Right renal cortex interstitium (tissue), 3 donors: ENCODE measurements around the gene HYAL2. TPM values are rescaled to one million over a fixed set of nuclear protein-coding genes. Genes with fewer than 3 reads are reported as not detected.
A peak's percentile ranks its signal among the peaks of the same experiment; 100 is the strongest.
"Not testable (repeated sequence)": the region's sequence is repeated elsewhere in the genome, so short reads cannot be mapped to it uniquely, and the experiment has no call there.

Experiments used
- DNase-seq, 3 donors: peaks; one replicate each; pipeline ENCODE4 v3.0.0-alpha.2; 2013; ENCODE audit warnings: low read depth in 3 of 3, low spot score in 2 of 3
- polyA plus RNA-seq, 3 donors: library from polyadenylated mRNA; unstranded; fragments of 120-200 nt; gene quantifications; one replicate each; pipeline ENCODE4 v1.2.1, GENCODE V29; 2013; ENCODE audit not compliant: insufficient read length in 3 of 3

Gene HYAL2
- polyA plus RNA-seq, 3 donors, result 62.7 to 74.3 (median 70.7) TPM

GRCh38 chr3:50274371-50275104, 48.0 kb downstream of the HYAL2 start:
- DNase-seq, result no peak

- DNase-seq, result no peak
Observed at GRCh38 chr3:50273689-50274065, 48.9 kb downstream of the HYAL2 start.

- peak in 1 of 3 donors; percentile 67 for DNase-seq
Observed at GRCh38 chr3:50272911-50273688, 49.4 kb downstream of the HYAL2 start.

- DNase-seq, result not testable (repeated sequence)
Observed at GRCh38 chr3:50272538-50272910, 50.0 kb downstream of the HYAL2 start.

GRCh38 chr3:50271314-50271936, 51.1 kb downstream of the HYAL2 start:
- DNase-seq, result no peak

GRCh38 chr3:50270422-50271224, 51.9 kb downstream of the HYAL2 start:
- no peak for DNase-seq

- DNase-seq, result no peak
Observed at GRCh38 chr3:50269977-50270413, 52.5 kb downstream of the HYAL2 start.

- DNase-seq, result no peak
Observed at GRCh38 chr3:50269460-50269859, 53.1 kb downstream of the HYAL2 start.

- no peak for DNase-seq
Observed at GRCh38 chr3:50268703-50269451, 53.7 kb downstream of the HYAL2 start, which contains the start of gene SEMA3B. TSS of gene SEMA3B (plus strand) at chr3:50269147. CDS start at chr3:50269241, 94 bp downstream.

- no peak for DNase-seq
Observed at GRCh38 chr3:50268276-50268675, 54.3 kb downstream of the HYAL2 start.

Other genes starting within 250 kb of the HYAL2 start
- 100 to 1,000 TPM; 234 to 272 (median 251) TPM for gene RBM5, start 233.8 kb downstream of the HYAL2 start, polyA plus RNA-seq
- 10 to 100 TPM; 67.4 to 80.1 (median 70.8) TPM for gene SEMA3F, start 167.4 kb downstream of the HYAL2 start, polyA plus RNA-seq
- not detected for gene GNAT1, start 131.1 kb downstream of the HYAL2 start, polyA plus RNA-seq
- gene SLC38A3, start 117.5 kb downstream of the HYAL2 start, polyA plus RNA-seq, result 10 to 100 TPM in 1 of 3 donors, 1 to 10 TPM in 2; 5.0 to 11.0 (median 6.8) TPM
- gene GNAI2, start 86.5 kb downstream of the HYAL2 start, polyA plus RNA-seq, result 100 to 1,000 TPM; 211 to 230 (median 220) TPM
- 10 to 100 TPM; 75.2 to 77.0 (median 76.3) TPM for gene SEMA3B, start 53.6 kb downstream of the HYAL2 start, polyA plus RNA-seq
- under 1 TPM; 0.42 to 0.54 (median 0.50) TPM for gene LSMEM2, start 43.7 kb downstream of the HYAL2 start, polyA plus RNA-seq
- gene IFRD2, start 30.3 kb downstream of the HYAL2 start, polyA plus RNA-seq, result 10 to 100 TPM; 35.0 to 39.1 (median 37.7) TPM
- gene HYAL3, start 23.3 kb downstream of the HYAL2 start, polyA plus RNA-seq, result 1 to 10 TPM; 2.9 to 3.2 (median 3.1) TPM
- 1 to 10 TPM; 7.6 to 8.6 (median 8.2) TPM for gene NAA80, start 23.3 kb downstream of the HYAL2 start, polyA plus RNA-seq
- gene HYAL1, start 19.2 kb downstream of the HYAL2 start, polyA plus RNA-seq, result 1 to 10 TPM; 6.3 to 7.1 (median 7.0) TPM
- 10 to 100 TPM; 22.6 to 25.7 (median 24.5) TPM for gene TUSC2, start 5.5 kb upstream of the HYAL2 start, polyA plus RNA-seq
- gene RASSF1, start 18.1 kb upstream of the HYAL2 start, polyA plus RNA-seq, result 10 to 100 TPM; 16.1 to 17.0 (median 16.4) TPM
- gene ZMYND10, start 23.0 kb upstream of the HYAL2 start, polyA plus RNA-seq, result 1 to 10 TPM; 3.3 to 4.1 (median 3.4) TPM
- 10 to 100 TPM; 31.0 to 35.2 (median 33.8) TPM for gene NPRL2, start 28.0 kb upstream of the HYAL2 start, polyA plus RNA-seq
- 10 to 100 TPM; 14.9 to 16.7 (median 15.6) TPM for gene CYB561D2, start 28.1 kb upstream of the HYAL2 start, polyA plus RNA-seq
- 10 to 100 TPM; 30.9 to 35.9 (median 32.3) TPM for gene TMEM115, start 36.8 kb upstream of the HYAL2 start, polyA plus RNA-seq
- 10 to 100 TPM; 13.9 to 16.1 (median 14.0) TPM for gene CACNA2D2, start 180.9 kb upstream of the HYAL2 start, polyA plus RNA-seq
- gene C3orf18, start 245.0 kb upstream of the HYAL2 start, polyA plus RNA-seq, result 10 to 100 TPM; 14.0 to 16.8 (median 16.0) TPM
- gene HEMK1, start 246.8 kb upstream of the HYAL2 start, polyA plus RNA-seq, result 10 to 100 TPM; 19.5 to 20.8 (median 19.9) TPM